NT2/D1 (cell line): ENCODE data around the gene ATP2A2.
"Not testable (repeated sequence)": the region's sequence is repeated elsewhere in the genome, so short reads cannot be mapped to it uniquely, and the experiment has no call there.

Experiments
- DNase-seq: peaks from one replicate; pipeline ENCODE4 v3.0.0-alpha.2; 2011; ENCODE audit warnings: low read depth, low spot score
- H3K27me3 ChIP-seq: 2 replicates; pipeline ENCODE4 v1.6.0; 2011; ENCODE audit warnings: mild to moderate bottlenecking; ENCODE audit not compliant: insufficient read length, insufficient read depth
- H3K36me3 ChIP-seq: 2 replicates; pipeline ENCODE4 v1.6.1; 2011; ENCODE audit warnings: mild to moderate bottlenecking, low read length, mixed read lengths; ENCODE audit not compliant: insufficient read depth, insufficient read length
- H3K4me1 ChIP-seq: 2 replicates; pipeline ENCODE4 v1.5.1; 2011; ENCODE audit not compliant: insufficient read depth, insufficient read length
- H3K4me3 ChIP-seq: 2 replicates; pipeline ENCODE4 v1.5.1; 2011; ENCODE audit warnings: low read depth; ENCODE audit not compliant: insufficient read length
- H3K9ac ChIP-seq: 2 replicates; pipeline ENCODE4 v1.6.0; 2011; ENCODE audit warnings: low read depth; ENCODE audit not compliant: insufficient read length
- H3K9me3 ChIP-seq: 2 replicates; pipeline ENCODE4 v1.5.1; 2011; ENCODE audit warnings: mild to moderate bottlenecking, low read length; ENCODE audit not compliant: insufficient read depth
- SUZ12 ChIP-seq: IDR thresholded peaks from 2 replicates; pipeline ENCODE4 v1.6.1; 2011; ENCODE audit not compliant: insufficient read length, insufficient read depth; ENCODE audit errors: extremely low read depth
- YY1 ChIP-seq: IDR thresholded peaks from 2 replicates; pipeline ENCODE4 v1.6.1; 2011; ENCODE audit not compliant: insufficient read length, insufficient read depth
- ZNF274 ChIP-seq: IDR thresholded peaks from 2 replicates; pipeline ENCODE4 v1.6.1; 2011; ENCODE audit warnings: mild to moderate bottlenecking, low read depth, low read length

Gene ATP2A2

GRCh38 chr12:110251381-110251780 lies 29.7 kb upstream of the ATP2A2 start:
- H3K36me3 ChIP-seq: no peaks in the 10 kb centered on the region
- H3K9me3 ChIP-seq: no peaks in the 10 kb centered on the region
- no peaks in the 10 kb centered on the region for H3K27me3 ChIP-seq
- H3K9ac ChIP-seq: no peak overlapping the region
- TF ChIP-seq ZNF274 (no peak), SUZ12 (no peak), YY1 (no peak)
- peaks cover 3% of the 10 kb centered on the region for H3K4me1 ChIP-seq
- no peak for DNase-seq
- no peak overlapping the region for H3K4me3 ChIP-seq

GRCh38 chr12:110252716-110253115 lies 28.3 kb upstream of the ATP2A2 start:
- no peak for DNase-seq

DNA sequence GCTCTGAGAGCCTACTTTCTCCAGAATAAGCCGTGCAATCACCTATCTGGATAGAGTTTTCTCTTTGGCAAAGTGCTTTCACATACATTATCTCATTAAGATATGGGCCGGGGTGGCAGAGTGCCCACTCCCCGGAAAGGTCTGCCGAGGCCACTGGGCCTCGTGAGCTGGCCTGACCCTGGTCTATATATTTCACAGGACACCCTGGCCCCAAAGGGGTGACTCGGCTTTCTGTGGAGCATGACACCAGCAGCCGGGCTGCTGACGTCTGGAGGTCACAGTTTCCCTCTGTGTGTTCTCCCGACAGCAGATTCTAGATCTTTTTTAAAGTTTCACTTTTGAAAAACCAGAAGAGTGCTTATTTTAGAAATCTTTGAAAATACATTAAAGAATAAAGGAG lies 27.9 kb upstream of the ATP2A2 start:
- Histone ChIP-seq H3K27me3 (no peaks in the 10 kb centered on the region), H3K4me1 (peaks cover 4% of the 10 kb centered on the region), H3K4me3 (no peak overlapping the region), H3K9me3 (no peaks in the 10 kb centered on the region), H3K36me3 (no peaks in the 10 kb centered on the region), H3K9ac (no peak overlapping the region)
- DNase-seq: no peak
- TF ChIP-seq SUZ12: no peak
- TF ChIP-seq YY1: no peak
- no peak for TF ChIP-seq ZNF274

More at GRCh38 chr12:110252716-110253115, 28.3 kb upstream of the ATP2A2 start:
- TF ChIP-seq YY1: no peak
- TF ChIP-seq ZNF274: no peak
- no peak for TF ChIP-seq SUZ12
- Histone ChIP-seq H3K27me3 (no peaks in the 10 kb centered on the region), H3K4me1 (peaks cover 4% of the 10 kb centered on the region), H3K9me3 (no peaks in the 10 kb centered on the region), H3K4me3 (no peak overlapping the region), H3K36me3 (no peaks in the 10 kb centered on the region), H3K9ac (no peak overlapping the region)

GRCh38 chr12:110254971-110255540 lies 26.0 kb upstream of the ATP2A2 start:
- Histone ChIP-seq H3K9ac (no peak overlapping the region), H3K4me3 (no peak overlapping the region), H3K27me3 (no peaks in the 10 kb centered on the region), H3K4me1 (peaks cover 4% of the 10 kb centered on the region), H3K36me3 (no peaks in the 10 kb centered on the region), H3K9me3 (no peaks in the 10 kb centered on the region)
- no peak for TF ChIP-seq SUZ12
- TF ChIP-seq ZNF274: no peak
- TF ChIP-seq YY1: no peak
- no peak for DNase-seq

- H3K9ac ChIP-seq, H3K27me3 ChIP-seq, H3K36me3 ChIP-seq, H3K4me1 ChIP-seq, H3K4me3 ChIP-seq, H3K9me3 ChIP-seq, DNase-seq: not testable (repeated sequence)
These were observed 25.1 kb upstream of the ATP2A2 start for GRCh38 chr12:110255890-110256456.

DNA sequence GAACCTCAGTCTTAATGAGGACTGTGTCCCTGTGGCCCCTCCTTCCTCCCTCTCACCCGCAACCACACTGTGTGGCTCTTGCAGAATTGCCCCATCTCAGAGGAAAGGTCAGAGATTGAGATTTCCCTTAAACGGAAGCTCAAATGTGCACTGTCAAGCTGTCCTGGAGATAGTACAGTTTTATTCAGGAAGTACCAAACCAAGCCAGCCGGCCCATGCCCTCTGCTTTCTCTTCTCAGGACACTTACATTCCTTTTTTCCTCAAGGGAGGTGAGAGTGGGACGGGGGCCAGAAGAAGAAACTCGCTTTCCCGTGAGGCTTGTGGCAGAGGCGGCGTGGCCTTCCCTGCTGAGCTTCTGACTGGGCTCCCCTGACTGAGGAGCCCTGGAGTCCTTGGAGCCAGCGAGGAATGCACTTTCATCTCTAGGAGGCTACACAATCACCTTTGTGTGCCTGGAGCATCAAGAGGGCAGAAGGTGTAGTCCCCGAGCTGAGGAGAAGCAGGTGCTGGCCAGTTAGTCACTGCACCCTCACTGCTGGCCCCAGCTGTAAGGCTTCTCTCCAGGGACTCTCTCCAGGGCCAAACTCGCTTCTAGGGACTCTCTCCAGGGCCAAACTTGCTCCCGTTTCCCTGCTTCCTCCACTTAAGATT lies 24.1 kb upstream of the ATP2A2 start:
- no peaks in the 10 kb centered on the region for H3K9me3 ChIP-seq
- no peak overlapping the region for H3K4me3 ChIP-seq
- no peak overlapping the region for H3K9ac ChIP-seq
- H3K27me3 ChIP-seq: no peaks in the 10 kb centered on the region
- H3K4me1 ChIP-seq: peaks cover 4% of the 10 kb centered on the region
- H3K36me3 ChIP-seq: no peaks in the 10 kb centered on the region
- TF ChIP-seq ZNF274: no peak
- TF ChIP-seq SUZ12: no peak
- no peak for TF ChIP-seq YY1
- no peak for DNase-seq

GRCh38 chr12:110258466-110258865 lies 22.6 kb upstream of the ATP2A2 start:
- no peak for TF ChIP-seq ZNF274
- no peak for TF ChIP-seq SUZ12
- no peak for TF ChIP-seq YY1
- H3K9ac ChIP-seq: no peak overlapping the region
- no peaks in the 10 kb centered on the region for H3K9me3 ChIP-seq
- DNase-seq: no peak
- no peak overlapping the region for H3K4me3 ChIP-seq
- H3K27me3 ChIP-seq: no peaks in the 10 kb centered on the region
- H3K36me3 ChIP-seq: no peaks in the 10 kb centered on the region
- H3K4me1 ChIP-seq: peaks cover 4% of the 10 kb centered on the region
